K562 (cell line): ENCODE results near the gene SH3BGRL2. TPM values are rescaled to one million over a fixed set of nuclear protein-coding genes. Genes with fewer than 3 reads are reported as not detected.

Source experiments
- ATAC-seq: fragments of 200-7000 bp; cut with Tn5 transposase; 3 replicates; pipeline ENCODE4 v1.9.1; 2020; ENCODE audit warnings: moderate library complexity
- BruUV-seq: library from RNA; stranded (reverse); fragments of 400-500 nt; replicated peaks from 2 replicates; lab custom pipeline; 2021; lab: Mats Ljungman, UMichigan
- CTCF ChIA-PET: fragments of 300-600 bp; formaldehyde crosslinking; extraction: SDS; loops from one replicate; lab custom pipeline; 2021; ENCODE audit warnings: low intra/inter-chr PET ratio; lab: Yijun Ruan, JAX
- POLR2A ChIA-PET: fragments of 300-600, 350-650 bp; sonication (Branson Sonifier 250); formaldehyde crosslinking; extraction: SDS; loops from one replicate; lab custom pipeline; 2021; ENCODE audit warnings: antibody characterized with exemption, inconsistent platforms; lab: Yijun Ruan, JAX
- DNase-seq, 4 experiments: peaks; one replicate each; pipeline versions ENCODE4 v3.0.0 to v3.0.0-alpha.2; 2011 to 2018; ENCODE audit warnings: low spot score in 3 of 4, mixed read lengths in 3 of 4; ENCODE audit errors: extremely low read depth in 1 of 4
- FAIRE-seq: peaks from 2 replicates; lab custom pipeline; 2011; peaks lifted over from hg19 to GRCh38; lab: Jason Lieb, UNC
- H2AFZ ChIP-seq: 2 replicates; pipeline ENCODE4 v1.6.0; 2011; ENCODE audit warnings: low read depth, low read length, control low read depth, inconsistent platforms
- H3K27ac ChIP-seq: fragments of 200-600 bp; 3 replicates; pipeline ENCODE4 v1.8.0; 2011; ENCODE audit warnings: low read depth, mild to moderate bottlenecking, control low read depth, inconsistent platforms, low read length, moderate library complexity, mixed read lengths; ENCODE audit errors: extremely low read depth
- H3K27me3 ChIP-seq, 2 experiments: fragments of 300-600 bp in 1 of 2; 2 replicates in 1 of 2; 3 replicates in 1 of 2; pipeline versions ENCODE4 v1.6.0 to v1.8.0; 2011; ENCODE audit warnings: inconsistent platforms in 2 of 2, low read length in 2 of 2, mild to moderate bottlenecking in 1 of 2, mixed read lengths in 1 of 2, moderate library complexity in 1 of 2; ENCODE audit not compliant: control insufficient read depth in 2 of 2, insufficient read depth in 2 of 2
- H3K36me3 ChIP-seq: fragments of 300-600 bp; 3 replicates; pipeline ENCODE4 v1.8.0; 2011; ENCODE audit warnings: mild to moderate bottlenecking, low read length, inconsistent platforms; ENCODE audit not compliant: control insufficient read depth, insufficient read depth
- H3K4me1 ChIP-seq, 2 experiments: fragments of 200-600 bp in 1 of 2; replicated peaks in 1 of 2; 2 replicates in 1 of 2; 3 replicates in 1 of 2; pipeline versions ENCODE4 v1.5.1 to v1.8.0; 2011; ENCODE audit warnings: inconsistent platforms in 2 of 2, low read length in 2 of 2, mild to moderate bottlenecking in 1 of 2, mixed read lengths in 1 of 2, moderate library complexity in 1 of 2; ENCODE audit not compliant: control insufficient read depth in 2 of 2, insufficient read depth in 2 of 2
- H3K4me2 ChIP-seq: 2 replicates; pipeline ENCODE4 v1.6.1; 2011; ENCODE audit warnings: low read length, control low read depth, inconsistent platforms, mixed read lengths; ENCODE audit not compliant: insufficient read depth
- H3K4me3 ChIP-seq: fragments of 200-600 bp; sonication (generic), shearing (Covaris generic); 2 replicates; pipeline ENCODE4 v1.5.1; 2016; ENCODE audit warnings: control low read depth, inconsistent platforms
- H3K79me2 ChIP-seq: fragments of 200-600 bp; 3 replicates; pipeline ENCODE4 v1.8.0; 2011; ENCODE audit warnings: low read length, inconsistent platforms; ENCODE audit not compliant: control insufficient read depth, insufficient read depth
- H3K9ac ChIP-seq, 2 experiments: 2 replicates each; pipeline versions ENCODE4 v1.6.0 to v1.6.1; 2011; ENCODE audit warnings: low read depth in 2 of 2, low read length in 2 of 2, control low read depth in 1 of 2, inconsistent platforms in 1 of 2, mild to moderate bottlenecking in 1 of 2, mixed read lengths in 1 of 2; ENCODE audit not compliant: insufficient read depth in 1 of 2
- H3K9me1 ChIP-seq: one replicate; pipeline ENCODE4 v1.6.0; 2011; ENCODE audit warnings: inconsistent platforms, mild to moderate bottlenecking, low read length, moderate library complexity; ENCODE audit not compliant: control insufficient read depth, insufficient read depth
- H3K9me3 ChIP-seq: replicated peaks from 2 replicates; pipeline ENCODE4 v1.5.1; 2011; ENCODE audit warnings: low read depth, low read length, inconsistent platforms; ENCODE audit not compliant: control insufficient read depth, insufficient read depth
- H4K20me1 ChIP-seq: replicated peaks from 2 replicates; pipeline ENCODE4 v1.6.1; 2011; ENCODE audit warnings: low read length, inconsistent platforms, mixed read lengths; ENCODE audit not compliant: control insufficient read depth, insufficient read depth
- GTF2E2 ChIP-seq: fragments of 200-800 bp; sonication (Bioruptor generic); IDR thresholded peaks from 2 replicates; pipeline ENCODE4 v1.6.1; 2016; ENCODE audit warnings: missing genetic modification characterization, missing compliant biosample characterization
- HDAC1 ChIP-seq, 2 experiments: fragments of 450-650 bp; IDR thresholded peaks; 2 replicates each; pipeline ENCODE4 v1.6.1; 2016 to 2017; ENCODE audit warnings: inconsistent platforms in 1 of 2, mild to moderate bottlenecking in 1 of 2, moderate library complexity in 1 of 2
- HMG20A ChIP-seq: fragments of 450-650 bp; formaldehyde crosslinking; conservative IDR thresholded peaks from 2 replicates; pipeline ENCODE4 v1.4.0; 2020; ENCODE audit warnings: mild to moderate bottlenecking, mixed read lengths
- HMGN3 ChIP-seq: IDR thresholded peaks from 2 replicates; pipeline ENCODE4 v1.6.1; 2011; ENCODE audit warnings: borderline replicate concordance, low read depth, mild to moderate bottlenecking, mixed read lengths, low read length; ENCODE audit not compliant: insufficient read length; ENCODE audit errors: extremely low read depth
- IFI16 ChIP-seq: fragments of 250-450 bp; sonication (Bioruptor Pico); IDR thresholded peaks from 2 replicates; pipeline ENCODE4 v2.1.2; 2022; ENCODE audit warnings: mild to moderate bottlenecking, inconsistent platforms
- LARP7 ChIP-seq: fragments of 450-650 bp; IDR thresholded peaks from 2 replicates; pipeline ENCODE4 v1.6.1; 2016
- MTA3 ChIP-seq: fragments of 450-650 bp; formaldehyde crosslinking; IDR thresholded peaks from 2 replicates; pipeline ENCODE4 v1.6.1; 2017; ENCODE audit warnings: mild to moderate bottlenecking, borderline replicate concordance
- PHB2 ChIP-seq: fragments of 450-650 bp; IDR thresholded peaks from 2 replicates; pipeline ENCODE4 v1.6.1; 2017; ENCODE audit warnings: low read depth
- SMAD2 ChIP-seq: fragments of 150-350 bp; IDR thresholded peaks from 2 replicates; pipeline ENCODE4 v1.6.1; 2014; ENCODE audit warnings: low read depth, mild to moderate bottlenecking, low read length
- SMAD3 ChIP-seq: fragments of 450-650 bp; formaldehyde crosslinking; conservative IDR thresholded peaks from 2 replicates; pipeline ENCODE4 v1.4.0; 2020; ENCODE audit warnings: mild to moderate bottlenecking
- ZNF197 ChIP-seq: fragments of 200-800 bp; sonication (Bioruptor generic); IDR thresholded peaks from 2 replicates; pipeline ENCODE4 v1.6.1; 2016; ENCODE audit warnings: low read depth, missing genetic modification characterization, missing compliant biosample characterization
- ZNF445 ChIP-seq: fragments of 250-450 bp; sonication (Bioruptor Pico); IDR thresholded peaks from 2 replicates; pipeline ENCODE4 v1.4.0; 2020; ENCODE audit warnings: low read depth, mild to moderate bottlenecking, moderate library complexity
- WGBS: fragments of 100-300 bp; shearing (Covaris generic); methylation state at CpG from one replicate; pipeline ENCODE4 v1.1.6; 2016; ENCODE audit warnings: low coverage, mixed read lengths; ENCODE audit not compliant: insufficient coverage; ENCODE audit errors: missing lambda C conversion rate; 5-methylcytosine and 5-hydroxymethylcytosine counted together
- in situ Hi-C: fragments of 300-500 bp; cut with MboI; formaldehyde crosslinking; loops from 4 replicates; pipeline ENCODE4 v1.15.0; 2018; ENCODE audit warnings: inconsistent platforms, mixed read lengths
- intact Hi-C: fragments of 100-400 bp; cut with micrococcal nuclease; formaldehyde crosslinking; loops from 2 replicates; pipeline ENCODE4 v1.14.2; 2022
- polyA plus RNA-seq, 8 experiments: library from polyadenylated mRNA; depleted of rRNA in 4 of 8; stranded (reverse) in 5 of 8; unstranded in 3 of 8; fragments of >200 nt; fragmentation: Nextera tagmentation in 2 of 8; fragmentation: Illumina TruSeq in 1 of 8; extraction: Ambion mirVana in 2 of 8; extraction: Trizol in 1 of 8; gene quantifications; 2 replicates each; pipeline versions ENCODE4 v1.2.1 to v1.2.3, GENCODE V29; 2011 to 2014; ENCODE audit warnings: inconsistent platforms in 1 of 8, missing spikeins in 1 of 8
- total RNA-seq, 7 experiments: library from RNA; depleted of rRNA in 6 of 7; stranded (reverse); fragments of >200 nt in 6 of 7; fragmentation: Illumina TruSeq in 2 of 7; extraction: Trizol in 2 of 7; gene quantifications; 2 replicates each; pipeline versions ENCODE4 v1.2.1 to v1.2.3, GENCODE V29; 2011 to 2021; ENCODE audit warnings: low replicate concordance in 1 of 7
- TF ChIP-seq, protein P1 (sequence below): sonication (generic); formaldehyde crosslinking; IDR thresholded peaks from 2 replicates; pipeline ENCODE4 v1.4.0; 2020; ENCODE audit warnings: mild to moderate bottlenecking, missing genetic modification reagents
- TF ChIP-seq, protein P2 (sequence below): fragments of 450-650 bp; IDR thresholded peaks from 2 replicates; pipeline ENCODE4 v1.6.1; 2016; ENCODE audit warnings: missing biosample characterization, missing genetic modification characterization

SH3BGRL2 gene
- total and polyA plus RNA-seq, 9 of the 15 experiments (the other 6 are each of a cell fraction or from before 2014, with no cell fraction given) = 4.4 to 12.1 (median 7.3) TPM

- Histone ChIP-seq H3K4me1 (peaks cover 0 to 39% of the 10 kb centered on the region in 2 experiments; a peak in 3 of 5 replicates), H2AFZ (no peak overlapping the region), H3K27ac (no peak overlapping the region), H3K27me3 (no peaks in the 10 kb centered on the region), H3K9ac (no peak overlapping the region), H3K9me3 (no peaks in the 10 kb centered on the region), H3K79me2 (no peaks in the 10 kb centered on the region), H3K9me1 (no peaks in the 10 kb centered on the region), H3K4me2 (no peak overlapping the region), H3K4me3 (no peak overlapping the region), H4K20me1 (no peaks in the 10 kb centered on the region), H3K36me3 (no peaks in the 10 kb centered on the region)
- FAIRE-seq = peak; percentile 15
- WGBS = 55% methylated on average over 3 of the region's 3 CpGs
- intact Hi-C loops (no loop called here), in situ Hi-C loops (no loop called here)
- no TSS peak for BruUV-seq
- DNase-seq = no peak
- no peak for TF ChIP-seq ZNF445 (CRISPR knock-in tag)
- no peak for TF ChIP-seq HMG20A (CRISPR knock-in tag)
- TF ChIP-seq, protein P1, sequence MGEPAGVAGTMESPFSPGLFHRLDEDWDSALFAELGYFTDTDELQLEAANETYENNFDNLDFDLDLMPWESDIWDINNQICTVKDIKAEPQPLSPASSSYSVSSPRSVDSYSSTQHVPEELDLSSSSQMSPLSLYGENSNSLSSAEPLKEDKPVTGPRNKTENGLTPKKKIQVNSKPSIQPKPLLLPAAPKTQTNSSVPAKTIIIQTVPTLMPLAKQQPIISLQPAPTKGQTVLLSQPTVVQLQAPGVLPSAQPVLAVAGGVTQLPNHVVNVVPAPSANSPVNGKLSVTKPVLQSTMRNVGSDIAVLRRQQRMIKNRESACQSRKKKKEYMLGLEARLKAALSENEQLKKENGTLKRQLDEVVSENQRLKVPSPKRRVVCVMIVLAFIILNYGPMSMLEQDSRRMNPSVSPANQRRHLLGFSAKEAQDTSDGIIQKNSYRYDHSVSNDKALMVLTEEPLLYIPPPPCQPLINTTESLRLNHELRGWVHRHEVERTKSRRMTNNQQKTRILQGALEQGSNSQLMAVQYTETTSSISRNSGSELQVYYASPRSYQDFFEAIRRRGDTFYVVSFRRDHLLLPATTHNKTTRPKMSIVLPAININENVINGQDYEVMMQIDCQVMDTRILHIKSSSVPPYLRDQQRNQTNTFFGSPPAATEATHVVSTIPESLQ = no peak
- no peak for TF ChIP-seq HMGN3
- no peak for TF ChIP-seq SMAD2
- no peak for TF ChIP-seq SMAD3 (CRISPR knock-in tag)
- no peak for TF ChIP-seq IFI16 (CRISPR knock-in tag)
- TF ChIP-seq PHB2 = no peak
- TF ChIP-seq LARP7 = no peak
- TF ChIP-seq, protein P2, sequence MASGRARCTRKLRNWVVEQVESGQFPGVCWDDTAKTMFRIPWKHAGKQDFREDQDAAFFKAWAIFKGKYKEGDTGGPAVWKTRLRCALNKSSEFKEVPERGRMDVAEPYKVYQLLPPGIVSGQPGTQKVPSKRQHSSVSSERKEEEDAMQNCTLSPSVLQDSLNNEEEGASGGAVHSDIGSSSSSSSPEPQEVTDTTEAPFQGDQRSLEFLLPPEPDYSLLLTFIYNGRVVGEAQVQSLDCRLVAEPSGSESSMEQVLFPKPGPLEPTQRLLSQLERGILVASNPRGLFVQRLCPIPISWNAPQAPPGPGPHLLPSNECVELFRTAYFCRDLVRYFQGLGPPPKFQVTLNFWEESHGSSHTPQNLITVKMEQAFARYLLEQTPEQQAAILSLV (tag) = no peak
- TF ChIP-seq GTF2E2 (tag) = no peak
- no peak for TF ChIP-seq ZNF197 (CRISPR knock-in tag)
- no peak for TF ChIP-seq MTA3
- no peak for TF ChIP-seq HDAC1 (IDR thresholded peaks at IDR 0.05)
- ChIA-PET CTCF (no interaction called here), POLR2A (interaction anchor here (0.6 kb wide), 1 partner anchor 706 kb away, joined by 4 read pairs; no protein-coding TSS in a partner anchor)
- no peak for ATAC-seq
These were observed 24.1 kb upstream of the SH3BGRL2 start for GRCh38 chr6:79607000-79607399.
